Astrocyte (in vitro differentiated cells and primary cell): ENCODE results near the gene CXCL14. TPM values are rescaled to one million over a fixed set of nuclear protein-coding genes. Genes with fewer than 3 reads are reported as not detected.

ENCODE experiments used
- DNase-seq: peaks from one replicate; pipeline ENCODE4 v3.0.0-alpha.2; 2010; ENCODE audit warnings: low read depth
- FAIRE-seq: peaks from 2 replicates; lab custom pipeline; 2011; peaks lifted over from hg19 to GRCh38; lab: Jason Lieb, UNC
- H2AFZ ChIP-seq: 2 replicates; pipeline ENCODE4 v1.6.0; 2012; ENCODE audit warnings: low read depth, low read length, inconsistent platforms
- H3K27ac ChIP-seq: 2 replicates; pipeline ENCODE4 v1.5.1; 2011; ENCODE audit warnings: low read depth, low read length, inconsistent platforms
- H3K27me3 ChIP-seq: 2 replicates; pipeline ENCODE4 v1.6.0; 2011; ENCODE audit warnings: low read length, inconsistent platforms; ENCODE audit not compliant: insufficient read depth
- H3K36me3 ChIP-seq: 2 replicates; pipeline ENCODE4 v1.5.1; 2011; ENCODE audit warnings: low read length, inconsistent platforms; ENCODE audit not compliant: insufficient read depth
- H3K4me1 ChIP-seq: 2 replicates; pipeline ENCODE4 v1.5.1; 2011; ENCODE audit warnings: low read length, inconsistent platforms; ENCODE audit not compliant: insufficient read depth
- H3K4me2 ChIP-seq: 2 replicates; pipeline ENCODE4 v1.6.0; 2012; ENCODE audit warnings: low read length, inconsistent platforms
- H3K4me3 ChIP-seq: 2 replicates; pipeline ENCODE4 v1.5.1; 2011; ENCODE audit warnings: low read depth, mild to moderate bottlenecking, low read length, inconsistent platforms; ENCODE audit not compliant: insufficient read depth
- H3K79me2 ChIP-seq: 2 replicates; pipeline ENCODE4 v1.6.0; 2012; ENCODE audit warnings: mild to moderate bottlenecking, low read length, inconsistent platforms; ENCODE audit not compliant: insufficient read depth
- H3K9ac ChIP-seq: 2 replicates; pipeline ENCODE4 v1.6.0; 2012; ENCODE audit warnings: mild to moderate bottlenecking, low read length, inconsistent platforms
- H3K9me3 ChIP-seq: 2 replicates; pipeline ENCODE4 v1.5.1; 2012; ENCODE audit warnings: low read depth, mild to moderate bottlenecking, low read length, inconsistent platforms; ENCODE audit not compliant: insufficient read depth
- H4K20me1 ChIP-seq: 2 replicates; pipeline ENCODE4 v1.6.0; 2012; ENCODE audit warnings: low read length, inconsistent platforms; ENCODE audit not compliant: insufficient read depth
- H3K27ac Mint-ChIP-seq: one replicate; pipeline ENCODE4 v1.8.0; 2021; ENCODE audit warnings: mild to moderate bottlenecking, mixed read lengths; ENCODE audit not compliant: unreplicated experiment
- H3K27me3 Mint-ChIP-seq: one replicate; pipeline ENCODE4 v1.8.0; 2021; ENCODE audit warnings: low read depth, mixed read lengths; ENCODE audit not compliant: unreplicated experiment
- H3K36me3 Mint-ChIP-seq: one replicate; pipeline ENCODE4 v1.8.0; 2021; ENCODE audit warnings: low read depth, mixed read lengths; ENCODE audit not compliant: unreplicated experiment
- H3K4me1 Mint-ChIP-seq: one replicate; pipeline ENCODE4 v1.8.0; 2021; ENCODE audit warnings: low read depth, mixed read lengths; ENCODE audit not compliant: unreplicated experiment
- H3K4me3 Mint-ChIP-seq: one replicate; pipeline ENCODE4 v1.8.0; 2021; ENCODE audit warnings: mild to moderate bottlenecking, moderate library complexity, mixed read lengths; ENCODE audit not compliant: unreplicated experiment
- H3K9me3 Mint-ChIP-seq: one replicate; pipeline ENCODE4 v1.8.0; 2021; ENCODE audit warnings: mild to moderate bottlenecking, mixed read lengths; ENCODE audit not compliant: unreplicated experiment
- EZH2 ChIP-seq: IDR thresholded peaks from 2 replicates; pipeline ENCODE4 v1.6.1; 2012; ENCODE audit warnings: mild to moderate bottlenecking, low read length, inconsistent platforms; ENCODE audit not compliant: insufficient read depth
- total RNA-seq: library from RNA; stranded (reverse); gene quantifications from 2 replicates; pipeline ENCODE4 v1.2.1, GENCODE V29; 2021
- TF ChIP-seq, protein P1 (sequence below): IDR thresholded peaks from 2 replicates; pipeline ENCODE4 v1.5.1; 2011; ENCODE audit warnings: low read depth, mild to moderate bottlenecking, inconsistent platforms, low read length, moderate library complexity; ENCODE audit not compliant: insufficient read depth

The CXCL14 gene
- total RNA-seq, 1 donor from 2014 or later = 1.0 TPM

DNA sequence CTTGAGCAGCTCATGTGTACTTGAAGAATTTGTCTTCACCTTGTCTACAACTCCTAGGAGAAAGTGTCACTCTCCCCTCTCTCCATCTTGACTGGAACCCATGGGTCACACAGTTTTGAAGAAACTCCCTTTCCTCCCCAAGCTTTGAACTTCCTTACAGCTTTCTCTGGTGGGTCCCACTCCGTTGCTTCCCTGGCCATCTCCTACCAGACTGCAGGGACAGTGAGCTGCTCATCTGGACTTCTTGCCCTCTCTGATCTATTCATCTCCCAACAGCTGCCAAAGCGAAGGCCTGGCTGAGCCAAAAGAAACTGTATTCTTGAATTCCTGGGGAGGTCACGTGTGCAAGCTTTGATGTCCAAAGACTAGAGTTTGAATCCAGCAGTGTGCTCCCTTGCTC is 22.7 kb upstream of the CXCL14 start:
- no peak overlapping the region for H3K4me3 ChIP-seq
- Mint-ChIP-seq H3K27me3 (peaks cover 44% of the 10 kb centered on the region), H3K36me3 (no peaks in the 10 kb centered on the region), H3K4me3 (no peak overlapping the region), H3K27ac (no peak overlapping the region), H3K9me3 (no peaks in the 10 kb centered on the region), H3K4me1 (no peaks in the 10 kb centered on the region)
- H3K4me2 ChIP-seq = no peak overlapping the region
- no peaks in the 10 kb centered on the region for H4K20me1 ChIP-seq
- FAIRE-seq (no peak), DNase-seq (no peak)
- H3K27ac ChIP-seq = no peak overlapping the region
- TF ChIP-seq, protein P1, sequence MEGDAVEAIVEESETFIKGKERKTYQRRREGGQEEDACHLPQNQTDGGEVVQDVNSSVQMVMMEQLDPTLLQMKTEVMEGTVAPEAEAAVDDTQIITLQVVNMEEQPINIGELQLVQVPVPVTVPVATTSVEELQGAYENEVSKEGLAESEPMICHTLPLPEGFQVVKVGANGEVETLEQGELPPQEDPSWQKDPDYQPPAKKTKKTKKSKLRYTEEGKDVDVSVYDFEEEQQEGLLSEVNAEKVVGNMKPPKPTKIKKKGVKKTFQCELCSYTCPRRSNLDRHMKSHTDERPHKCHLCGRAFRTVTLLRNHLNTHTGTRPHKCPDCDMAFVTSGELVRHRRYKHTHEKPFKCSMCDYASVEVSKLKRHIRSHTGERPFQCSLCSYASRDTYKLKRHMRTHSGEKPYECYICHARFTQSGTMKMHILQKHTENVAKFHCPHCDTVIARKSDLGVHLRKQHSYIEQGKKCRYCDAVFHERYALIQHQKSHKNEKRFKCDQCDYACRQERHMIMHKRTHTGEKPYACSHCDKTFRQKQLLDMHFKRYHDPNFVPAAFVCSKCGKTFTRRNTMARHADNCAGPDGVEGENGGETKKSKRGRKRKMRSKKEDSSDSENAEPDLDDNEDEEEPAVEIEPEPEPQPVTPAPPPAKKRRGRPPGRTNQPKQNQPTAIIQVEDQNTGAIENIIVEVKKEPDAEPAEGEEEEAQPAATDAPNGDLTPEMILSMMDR = no peak
- TF ChIP-seq EZH2 = no peak
- H3K79me2 ChIP-seq = no peaks in the 10 kb centered on the region
- H2AFZ ChIP-seq = no peak overlapping the region
- peaks cover 2% of the 10 kb centered on the region for H3K27me3 ChIP-seq
- H3K4me1 ChIP-seq = no peaks in the 10 kb centered on the region
- no peaks in the 10 kb centered on the region for H3K9me3 ChIP-seq
- H3K9ac ChIP-seq = no peak overlapping the region
- no peaks in the 10 kb centered on the region for H3K36me3 ChIP-seq

DNA sequence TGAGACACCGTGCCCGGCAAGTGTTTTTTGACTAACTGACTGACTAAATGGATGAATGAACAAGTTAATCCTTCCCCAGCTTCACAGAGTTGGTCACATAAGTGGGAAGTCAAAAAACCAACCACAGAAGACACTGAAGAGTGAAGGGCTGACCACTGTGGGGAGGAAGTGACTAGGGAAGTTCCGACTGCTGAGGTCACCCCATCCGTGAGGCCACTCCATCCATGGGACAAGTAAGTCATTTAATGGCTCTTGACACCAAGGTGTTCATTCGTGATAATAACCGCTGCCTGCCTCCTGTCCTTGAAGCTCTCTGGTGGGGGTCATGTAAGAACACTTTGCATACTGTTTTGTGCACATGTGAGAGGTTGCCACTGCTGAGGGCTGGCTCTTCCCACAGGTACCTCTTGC is 22.2 kb upstream of the CXCL14 start:
- Histone ChIP-seq H3K79me2 (no peaks in the 10 kb centered on the region), H3K9me3 (no peaks in the 10 kb centered on the region), H3K4me1 (no peaks in the 10 kb centered on the region), H3K9ac (no peak overlapping the region), H3K27me3 (peaks cover 2% of the 10 kb centered on the region), H3K27ac (no peak overlapping the region), H3K36me3 (no peaks in the 10 kb centered on the region), H4K20me1 (no peaks in the 10 kb centered on the region), H3K4me3 (no peak overlapping the region), H3K4me2 (no peak overlapping the region), H2AFZ (no peak overlapping the region)
- Mint-ChIP-seq H3K9me3 (no peaks in the 10 kb centered on the region), H3K4me3 (no peak overlapping the region), H3K27me3 (peaks cover 44% of the 10 kb centered on the region), H3K4me1 (no peaks in the 10 kb centered on the region), H3K27ac (no peak overlapping the region), H3K36me3 (no peaks in the 10 kb centered on the region)
- TF ChIP-seq, protein P1 = no peak
- TF ChIP-seq EZH2 = no peak
- no peak for FAIRE-seq
- no peak for DNase-seq

DNA sequence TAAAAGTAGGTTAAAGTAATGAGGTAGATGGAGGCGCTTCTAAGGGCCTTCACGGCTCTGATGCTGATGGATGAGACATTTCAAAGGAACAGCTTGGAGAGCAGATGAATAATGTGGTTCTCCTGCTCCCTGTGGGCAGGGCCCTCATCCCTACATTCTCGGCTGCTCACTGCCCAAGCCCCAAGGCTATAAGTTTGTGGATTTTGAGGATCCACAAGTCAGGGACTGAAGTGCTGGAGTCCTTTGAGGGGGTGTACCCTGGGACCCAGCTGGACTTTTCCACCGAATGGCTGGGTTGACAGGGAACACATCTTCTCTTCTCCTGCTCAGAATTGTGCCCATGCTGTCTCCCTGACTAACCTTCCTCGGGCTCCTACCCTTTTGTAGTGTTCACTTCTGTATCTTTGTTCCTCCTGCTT is 21.4 kb upstream of the CXCL14 start:
- Histone ChIP-seq H3K27ac (no peak overlapping the region), H3K4me1 (no peaks in the 10 kb centered on the region), H3K79me2 (no peaks in the 10 kb centered on the region), H3K4me2 (no peak overlapping the region), H3K27me3 (peaks cover 2% of the 10 kb centered on the region), H2AFZ (no peak overlapping the region), H3K4me3 (no peak overlapping the region), H4K20me1 (no peaks in the 10 kb centered on the region), H3K9me3 (no peaks in the 10 kb centered on the region), H3K9ac (no peak overlapping the region), H3K36me3 (no peaks in the 10 kb centered on the region)
- H3K36me3 Mint-ChIP-seq = no peaks in the 10 kb centered on the region
- H3K27ac Mint-ChIP-seq = no peak overlapping the region
- no peak for TF ChIP-seq EZH2
- TF ChIP-seq, protein P1 = no peak
- H3K27me3 Mint-ChIP-seq = peaks cover 43% of the 10 kb centered on the region
- H3K9me3 Mint-ChIP-seq = no peaks in the 10 kb centered on the region
- FAIRE-seq = no peak
- no peaks in the 10 kb centered on the region for H3K4me1 Mint-ChIP-seq
- no peak for DNase-seq
- H3K4me3 Mint-ChIP-seq = no peak overlapping the region
